GM12873 (cell line): ENCODE measurements around the gene COQ10B.

Experiments used
- TF ChIP-seq, protein P1 (sequence below): IDR thresholded peaks from 2 replicates; pipeline ENCODE4 v1.5.1; 2012; ENCODE audit warnings: low read depth, mild to moderate bottlenecking, moderate library complexity, low read length, control low read depth; ENCODE audit not compliant: insufficient read depth; ENCODE audit errors: missing control alignments

The COQ10B gene

GRCh38 chr2:197498235-197498936 lies 45.0 kb downstream of the COQ10B start:
- TF ChIP-seq, protein P1, sequence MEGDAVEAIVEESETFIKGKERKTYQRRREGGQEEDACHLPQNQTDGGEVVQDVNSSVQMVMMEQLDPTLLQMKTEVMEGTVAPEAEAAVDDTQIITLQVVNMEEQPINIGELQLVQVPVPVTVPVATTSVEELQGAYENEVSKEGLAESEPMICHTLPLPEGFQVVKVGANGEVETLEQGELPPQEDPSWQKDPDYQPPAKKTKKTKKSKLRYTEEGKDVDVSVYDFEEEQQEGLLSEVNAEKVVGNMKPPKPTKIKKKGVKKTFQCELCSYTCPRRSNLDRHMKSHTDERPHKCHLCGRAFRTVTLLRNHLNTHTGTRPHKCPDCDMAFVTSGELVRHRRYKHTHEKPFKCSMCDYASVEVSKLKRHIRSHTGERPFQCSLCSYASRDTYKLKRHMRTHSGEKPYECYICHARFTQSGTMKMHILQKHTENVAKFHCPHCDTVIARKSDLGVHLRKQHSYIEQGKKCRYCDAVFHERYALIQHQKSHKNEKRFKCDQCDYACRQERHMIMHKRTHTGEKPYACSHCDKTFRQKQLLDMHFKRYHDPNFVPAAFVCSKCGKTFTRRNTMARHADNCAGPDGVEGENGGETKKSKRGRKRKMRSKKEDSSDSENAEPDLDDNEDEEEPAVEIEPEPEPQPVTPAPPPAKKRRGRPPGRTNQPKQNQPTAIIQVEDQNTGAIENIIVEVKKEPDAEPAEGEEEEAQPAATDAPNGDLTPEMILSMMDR, result no peak

DNA sequence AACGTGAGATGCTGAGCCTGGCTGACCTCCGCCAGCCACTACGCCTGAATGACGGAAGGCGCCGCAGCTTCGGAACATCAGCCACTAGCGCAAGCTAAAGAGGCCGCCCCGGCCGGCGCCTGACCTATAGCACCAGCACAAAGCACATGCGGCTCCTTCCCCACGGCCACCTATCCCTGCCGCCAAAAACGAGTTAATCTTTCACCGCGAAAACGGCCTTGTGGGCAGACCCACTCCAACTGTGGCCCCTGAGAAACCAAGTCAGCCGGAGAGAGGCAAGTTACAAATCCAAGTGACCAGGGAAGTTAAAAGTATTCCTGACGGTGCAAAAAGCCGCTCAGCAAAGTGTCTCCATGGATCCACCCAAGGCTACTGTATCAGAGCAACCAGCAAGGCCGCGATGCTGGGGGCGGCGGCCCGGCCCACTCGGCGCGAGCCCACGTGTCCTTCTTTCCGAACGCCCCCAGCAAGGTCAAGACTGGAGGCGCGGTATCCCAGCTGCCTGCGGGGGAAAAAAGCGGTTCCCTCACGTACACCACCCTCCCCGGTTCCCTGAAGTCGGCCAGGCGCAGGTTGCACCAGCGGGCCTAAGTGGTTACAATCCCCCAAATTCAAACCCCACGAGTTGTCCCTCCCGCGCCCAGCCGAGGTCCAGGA lies 45.7 kb downstream of the COQ10B start:
- TF ChIP-seq, protein P1, result no peak

DNA sequence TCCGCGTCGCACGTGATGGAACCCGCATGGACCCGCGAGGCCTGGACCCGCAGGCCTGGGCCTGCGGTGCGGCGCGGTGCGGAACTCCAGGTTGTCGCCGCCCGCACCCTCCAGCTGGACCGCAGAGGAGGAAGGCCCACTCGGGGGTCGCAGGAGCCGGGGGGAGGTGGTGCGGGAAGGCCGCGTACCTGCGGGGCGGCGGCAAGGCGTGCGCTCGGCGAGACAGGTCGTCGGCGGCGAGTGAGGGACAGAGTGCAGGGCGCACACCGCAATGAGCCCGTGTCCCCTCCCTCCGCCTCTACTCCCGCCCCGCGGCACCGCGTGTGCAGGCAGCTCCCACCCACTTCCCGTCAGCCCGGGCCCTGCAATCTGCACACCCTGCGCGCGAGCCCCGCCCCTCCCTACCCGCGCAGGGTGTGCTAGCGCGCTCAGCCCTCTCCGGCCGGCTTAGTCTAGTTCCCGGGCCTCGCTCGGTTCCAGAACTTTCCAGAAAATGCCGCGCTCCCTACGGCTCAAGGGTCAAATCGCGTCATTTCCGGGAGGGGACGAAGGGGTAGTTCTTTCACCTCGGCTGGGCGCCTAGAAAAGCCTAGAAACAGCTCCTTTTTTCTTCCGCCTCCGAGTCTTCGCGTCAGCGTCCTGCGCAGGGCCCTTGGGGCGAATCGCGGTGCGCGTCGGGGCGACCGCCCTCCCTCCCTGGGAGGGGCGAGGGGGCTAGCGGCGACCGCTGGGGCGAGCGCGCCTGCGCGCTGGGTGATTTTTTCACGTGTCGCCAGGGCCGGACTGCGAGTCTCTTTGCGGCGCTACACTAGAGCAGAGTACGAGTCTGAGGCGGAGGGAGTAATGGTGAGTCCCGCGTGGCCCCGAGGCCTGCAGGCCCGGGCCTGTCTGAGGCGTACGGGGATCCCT lies 46.5 kb downstream of the COQ10B start, which contains the start of the genes HSPD1 and HSPE1:
Gene HSPD1, minus strand, starts transcription at position 247 of the 909 bp plus-strand sequence. CDS start 992 bp downstream, outside the sequence.
Gene HSPE1, plus strand, starts transcription at position 786 of the 909 bp plus-strand sequence. Its CDS starts 58 bp downstream, at position 844.
- TF ChIP-seq, protein P1, result no peak

- TF ChIP-seq, protein P1, result no peak
Observed at GRCh38 chr2:197500503-197501131, 47.3 kb downstream of the COQ10B start.

- TF ChIP-seq, protein P1, result no peak
Observed at GRCh38 chr2:197502201-197502600, 48.8 kb downstream of the COQ10B start.

GRCh38 chr2:197502685-197503084 lies 49.3 kb downstream of the COQ10B start:
- TF ChIP-seq, protein P1, result no peak
